Endothelial cell of umbilical vein (primary cell): ENCODE data around the gene HMGCS2. TPM values are rescaled to one million over a fixed set of nuclear protein-coding genes. Genes with fewer than 3 reads are reported as not detected.

Source experiments
- BruUV-seq: library from RNA; stranded (reverse); fragments of 400-500 nt; replicated peaks from 2 replicates; lab custom pipeline; 2021; lab: Mats Ljungman, UMichigan
- CTCF ChIA-PET: fragments of 300-600, 350-600 bp; sonication (Branson Sonifier 250); formaldehyde crosslinking; loops from one replicate; lab custom pipeline; 2021; ENCODE audit warnings: antibody characterized with exemption, inconsistent platforms; lab: Charles Lee
- POLR2A ChIA-PET: fragments of 300-600, 350-600 bp; sonication (Branson Sonifier 250); formaldehyde crosslinking; loops from one replicate; lab custom pipeline; 2021; ENCODE audit warnings: antibody characterized with exemption, inconsistent platforms; lab: Charles Lee
- DNase-seq: peaks from one replicate; pipeline ENCODE4 v3.0.0-alpha.2; 2011; ENCODE audit warnings: low read depth, low spot score
- FAIRE-seq: peaks from 2 replicates; lab custom pipeline; 2011; peaks lifted over from hg19 to GRCh38; lab: Jason Lieb, UNC
- H2AFZ ChIP-seq: 2 replicates; pipeline ENCODE4 v1.6.0; 2012; ENCODE audit warnings: low read depth, low read length, control low read depth, inconsistent platforms
- H3K27ac ChIP-seq: 2 replicates; pipeline ENCODE4 v1.5.1; 2011; ENCODE audit warnings: low read depth, mild to moderate bottlenecking, control low read depth, low read length, moderate library complexity; ENCODE audit not compliant: insufficient read depth
- H3K27me3 ChIP-seq, 2 experiments: 2 replicates each; pipeline versions ENCODE4 v1.6.0 to v1.6.1; 2011; ENCODE audit warnings: low read length in 2 of 2, mixed read lengths in 1 of 2; ENCODE audit not compliant: control insufficient read depth in 2 of 2, insufficient read depth in 2 of 2
- H3K36me3 ChIP-seq, 2 experiments: 2 replicates in 1 of 2; 3 replicates in 1 of 2; pipeline ENCODE4 v1.5.1; 2011; ENCODE audit warnings: low read length in 2 of 2, mild to moderate bottlenecking in 1 of 2, moderate library complexity in 1 of 2; ENCODE audit not compliant: control insufficient read depth in 2 of 2, insufficient read depth in 2 of 2; ENCODE audit errors: extremely low read depth in 1 of 2
- H3K4me1 ChIP-seq: 3 replicates; pipeline ENCODE4 v1.5.1; 2011; ENCODE audit warnings: mild to moderate bottlenecking, low read length; ENCODE audit not compliant: control insufficient read depth, insufficient read depth; ENCODE audit errors: extremely low read depth
- H3K4me2 ChIP-seq: 2 replicates; pipeline ENCODE4 v1.6.1; 2011; ENCODE audit warnings: low read length, control low read depth, mixed read lengths; ENCODE audit not compliant: insufficient read depth
- H3K4me3 ChIP-seq, 3 experiments: fragments of 200-600 bp in 1 of 3; sonication (generic), shearing (Covaris generic) in 1 of 3; replicated peaks in 1 of 3; 2 replicates each; pipeline ENCODE4 v1.5.1; 2011 to 2016; ENCODE audit warnings: control low read depth in 3 of 3, low read length in 3 of 3, mild to moderate bottlenecking in 2 of 3, inconsistent platforms in 1 of 3, low read depth in 1 of 3, moderate library complexity in 1 of 3; ENCODE audit not compliant: insufficient read depth in 1 of 3
- H3K79me2 ChIP-seq: 2 replicates; pipeline ENCODE4 v1.6.0; 2012; ENCODE audit warnings: low read length, inconsistent platforms; ENCODE audit not compliant: control insufficient read depth, insufficient read depth
- H3K9ac ChIP-seq: replicated peaks from 2 replicates; pipeline ENCODE3; 2011; ENCODE audit warnings: low read length, control low read depth; ENCODE audit not compliant: insufficient read depth; ENCODE audit errors: extremely low read depth
- H3K9me1 ChIP-seq: replicated peaks from 3 replicates; pipeline ENCODE4 v1.6.0; 2011; ENCODE audit warnings: mild to moderate bottlenecking, low read length; ENCODE audit not compliant: control insufficient read depth, insufficient read depth; ENCODE audit errors: extremely low read depth
- H3K9me3 ChIP-seq: replicated peaks from 2 replicates; pipeline ENCODE4 v1.5.1; 2012; ENCODE audit warnings: low read length, inconsistent platforms; ENCODE audit not compliant: control insufficient read depth, insufficient read depth
- H4K20me1 ChIP-seq: replicated peaks from 2 replicates; pipeline ENCODE3; 2011; ENCODE audit warnings: mild to moderate bottlenecking, low read length; ENCODE audit not compliant: control insufficient read depth, insufficient read depth; ENCODE audit errors: extremely low read depth
- CTCF ChIP-seq, 2 donors: IDR thresholded peaks; 1 replicate in 1 of 2; 2 replicates in 1 of 2; pipeline ENCODE4 v1.5.1; 2011; ENCODE audit warnings: low read length in 2 of 2, mild to moderate bottlenecking in 2 of 2, moderate library complexity in 2 of 2, control low read depth in 1 of 2, inconsistent platforms in 1 of 2, low read depth in 1 of 2; ENCODE audit not compliant: insufficient read depth in 1 of 2; ENCODE audit errors: extremely low read depth in 1 of 2
- FOS ChIP-seq: IDR thresholded peaks from 2 replicates; pipeline ENCODE4 v1.6.1; 2011; ENCODE audit warnings: mild to moderate bottlenecking, low read length, moderate library complexity, borderline replicate concordance; ENCODE audit not compliant: insufficient read depth
- GATA2 ChIP-seq: IDR thresholded peaks from 2 replicates; pipeline ENCODE4 v1.7.0; 2011; ENCODE audit warnings: low read depth, mild to moderate bottlenecking, moderate library complexity, mixed read lengths, low read length; ENCODE audit not compliant: insufficient read length, insufficient read depth
- JUN ChIP-seq: IDR thresholded peaks from 2 replicates; pipeline ENCODE4 v1.6.1; 2011; ENCODE audit warnings: borderline replicate concordance, low read depth; ENCODE audit not compliant: insufficient read length, insufficient read depth
- MYC ChIP-seq: IDR thresholded peaks from one replicate; pipeline ENCODE4 v1.6.1; 2011; ENCODE audit warnings: mild to moderate bottlenecking, low read depth, low read length
- POLR2A ChIP-seq: IDR thresholded peaks from 2 replicates; pipeline ENCODE4 v1.6.1; 2012; ENCODE audit warnings: low read depth, mild to moderate bottlenecking, control low read depth, low read length
- POLR2AphosphoS5 ChIP-seq: IDR thresholded peaks from 2 replicates; pipeline ENCODE4 v1.6.1; 2012; ENCODE audit warnings: low read depth, mild to moderate bottlenecking, control low read depth, low read length, moderate library complexity; ENCODE audit not compliant: insufficient read depth
- dilution Hi-C: fragments of 300-500 bp; cut with MboI; formaldehyde crosslinking; loops from one replicate; pipeline ENCODE4 v1.15.0; 2019; ENCODE audit warnings: low sequenced_read_pairs; ENCODE audit not compliant: extremely low pct_ligation_motif_present
- intact Hi-C: fragments of 100-400 bp; cut with micrococcal nuclease; formaldehyde crosslinking; loops from one replicate; pipeline ENCODE4 v1.10.0; 2022
- polyA plus RNA-seq, 4 experiments: library from polyadenylated mRNA; depleted of rRNA in 3 of 4; stranded (reverse) in 3 of 4; unstranded in 1 of 4; fragments of >200 nt; gene quantifications; 2 replicates each; pipeline versions ENCODE4 v1.2.1 to v1.2.3, GENCODE V29; 2011 to 2012; ENCODE audit warnings: missing spikeins in 1 of 4
- total RNA-seq: library from RNA; stranded (reverse); gene quantifications from 2 replicates; pipeline ENCODE4 v1.2.3, GENCODE V29; 2021

HMGCS2 gene
- total and polyA plus RNA-seq, 2 donors (not counting 3 experiments of a cell fraction or from before 2014, with no cell fraction given): not detected

- Histone ChIP-seq H4K20me1 (no peaks in the 10 kb centered on the region), H3K9ac (no peak overlapping the region), H3K9me1 (no peaks in the 10 kb centered on the region), H3K4me1 (no peaks in the 10 kb centered on the region), H3K27ac (no peak overlapping the region), H3K9me3 (no peaks in the 10 kb centered on the region), H3K36me3 (peaks cover 3% of the 10 kb centered on the region in 2 experiments), H3K27me3 (no peaks in the 10 kb centered on the region), H2AFZ (no peak overlapping the region), H3K4me2 (no peak overlapping the region), H3K4me3 (no peak overlapping the region), H3K79me2 (no peaks in the 10 kb centered on the region)
- DNase-seq: no peak
- no peak for FAIRE-seq
- ChIA-PET CTCF (interaction anchor here (0.8 to 1.0 kb wide), 2 partner anchors 68 to 130 kb away, joined by 3 read pairs; no protein-coding TSS in a partner anchor), POLR2A (interaction anchor here (0.6 to 1.2 kb wide), 2 partner anchors 108 to 130 kb away, joined by 3 to 4 read pairs; no protein-coding TSS in a partner anchor)
- BruUV-seq: no TSS peak
- intact Hi-C loops (no loop called here), dilution Hi-C loops (no loop called here)
- TF ChIP-seq MYC: no peak
- TF ChIP-seq FOS: no peak
- TF ChIP-seq CTCF (IDR thresholded peaks at IDR 0.05; ENCODE audit: extremely low read depth in 1 of 2, insufficient read depth in 1 of 2, low read depth in 1 of 2, low read length in 2 of 2): no peak
- no peak for TF ChIP-seq JUN
- TF ChIP-seq GATA2: no peak
- no peak for TF ChIP-seq POLR2A
- no peak for TF ChIP-seq POLR2AphosphoS5
These were observed 27.6 kb downstream of the HMGCS2 start for GRCh38 chr1:119740896-119741780.
